SHP77 (cell line): ENCODE data around the gene RAB11FIP3.
A peak's percentile ranks its signal among the peaks of the same experiment; 100 is the strongest.

Source experiments
- DNase-seq, 2 experiments: peaks; one replicate each; lab custom pipeline; 2025; lab: John Stamatoyannopoulos, UW

The RAB11FIP3 gene

GRCh38 chr16:554640-555365 is 129.4 kb downstream of the RAB11FIP3 start:
- DNase-seq, result no peak

GRCh38 chr16:555528-556473 is 130.4 kb downstream of the RAB11FIP3 start:
- no peak for DNase-seq

- DNase-seq, result no peak
These were observed 131.2 kb downstream of the RAB11FIP3 start for GRCh38 chr16:556474-557173.

- no peak for DNase-seq
These were observed 132.2 kb downstream of the RAB11FIP3 start for GRCh38 chr16:557463-558297.

GRCh38 chr16:558298-559020 is 133.0 kb downstream of the RAB11FIP3 start:
- no peak for DNase-seq

GRCh38 chr16:559021-559380 is 133.6 kb downstream of the RAB11FIP3 start:
- DNase-seq, result no peak

GRCh38 chr16:559411-560203 is 134.2 kb downstream of the RAB11FIP3 start:
- no peak for DNase-seq

GRCh38 chr16:560204-560700 is 134.8 kb downstream of the RAB11FIP3 start, which contains the start of gene PRR35:
Gene PRR35 (plus strand): TSS chr16:560394. CDS start chr16:563295, 2,901 bp downstream.
- DNase-seq, result no peak

- no peak for DNase-seq
These were observed 135.4 kb downstream of the RAB11FIP3 start for GRCh38 chr16:560701-561412.

GRCh38 chr16:561413-561794 is 136.0 kb downstream of the RAB11FIP3 start:
- no peak for DNase-seq

GRCh38 chr16:561957-562938 is 136.8 kb downstream of the RAB11FIP3 start:
- DNase-seq, result no peak

GRCh38 chr16:563072-563644 is 137.7 kb downstream of the RAB11FIP3 start:
- no peak for DNase-seq

- no peak for DNase-seq
These were observed 139.4 kb downstream of the RAB11FIP3 start for GRCh38 chr16:564690-565418.

- no peak for DNase-seq
These were observed 140.2 kb downstream of the RAB11FIP3 start for GRCh38 chr16:565419-566330.

- DNase-seq, result peak; percentile 57 to 66
These were observed 141.3 kb downstream of the RAB11FIP3 start, which contains the start of gene NHLRC4 for GRCh38 chr16:566475-567372. Gene NHLRC4 (plus strand): TSS chr16:567005. CDS start chr16:568048, 1,043 bp downstream.
